ENCODE data around the gene ARRDC4.

Gene ARRDC4

GRCh38 chr15:97955529-97955928, 5.0 kb upstream of the ARRDC4 start:
- TF ChIP-seq TCF12 (IDR thresholded peaks at IDR 0.05; ENCODE audit: low read depth) (no peak), FOXM1 (IDR thresholded peaks at IDR 0.05; ENCODE audit: borderline replicate concordance, low read depth) (no peak), REST (IDR thresholded peaks at IDR 0.05; ENCODE audit: low read depth) (no peak), ZBTB7A (IDR thresholded peaks at IDR 0.05; ENCODE audit: low read depth) (no peak), CEBPB (IDR thresholded peaks at IDR 0.05) (no peak), MAX (IDR thresholded peaks at IDR 0.05) (no peak), USF1 (IDR thresholded peaks at IDR 0.05) (no peak), EP300 (IDR thresholded peaks at IDR 0.05; ENCODE audit: borderline replicate concordance) (no peak), YY1 (IDR thresholded peaks at IDR 0.05; ENCODE audit: low read depth) (no peak), CREB1 (IDR thresholded peaks at IDR 0.05; ENCODE audit: low read depth) (no peak), NFIC (IDR thresholded peaks at IDR 0.05) (no peak), TAF1 (IDR thresholded peaks at IDR 0.05; ENCODE audit: low read depth) (no peak), EGR1 (IDR thresholded peaks at IDR 0.05) (no peak)

- no peak for TF ChIP-seq MAX (IDR thresholded peaks at IDR 0.05)
- TF ChIP-seq TCF12 (IDR thresholded peaks at IDR 0.05; ENCODE audit: low read depth): no peak
- no peak for TF ChIP-seq FOXM1 (IDR thresholded peaks at IDR 0.05; ENCODE audit: borderline replicate concordance, low read depth)
- TF ChIP-seq TAF1 (IDR thresholded peaks at IDR 0.05; ENCODE audit: low read depth): no peak
- no peak for TF ChIP-seq NFIC (IDR thresholded peaks at IDR 0.05)
- TF ChIP-seq ZBTB7A (IDR thresholded peaks at IDR 0.05; ENCODE audit: low read depth): no peak
- TF ChIP-seq TEAD4 (IDR thresholded peaks at IDR 0.05): no peak
- TF ChIP-seq REST (IDR thresholded peaks at IDR 0.05; ENCODE audit: low read depth): no peak
- TF ChIP-seq USF1 (IDR thresholded peaks at IDR 0.05): no peak
- no peak for TF ChIP-seq EP300 (IDR thresholded peaks at IDR 0.05; ENCODE audit: borderline replicate concordance)
- no peak for TF ChIP-seq RAD21 (IDR thresholded peaks at IDR 0.05; ENCODE audit: low read depth)
- TF ChIP-seq CEBPB (IDR thresholded peaks at IDR 0.05): no peak
- no peak for TF ChIP-seq CREB1 (IDR thresholded peaks at IDR 0.05; ENCODE audit: low read depth)
- no peak for TF ChIP-seq EGR1 (IDR thresholded peaks at IDR 0.05)
- no peak for TF ChIP-seq YY1 (IDR thresholded peaks at IDR 0.05; ENCODE audit: low read depth)
Observed at GRCh38 chr15:97959724-97960363, 659 bp upstream of the ARRDC4 start.

- no peak for TF ChIP-seq ZBTB7A (IDR thresholded peaks at IDR 0.05; ENCODE audit: low read depth)
- TF ChIP-seq CREB1 (IDR thresholded peaks at IDR 0.05; ENCODE audit: low read depth): no peak
- TF ChIP-seq TAF1 (IDR thresholded peaks at IDR 0.05; ENCODE audit: low read depth): no peak
- TF ChIP-seq TCF12 (IDR thresholded peaks at IDR 0.05; ENCODE audit: low read depth): no peak
- no peak for TF ChIP-seq RAD21 (IDR thresholded peaks at IDR 0.05; ENCODE audit: low read depth)
- no peak for TF ChIP-seq REST (IDR thresholded peaks at IDR 0.05; ENCODE audit: low read depth)
Observed at GRCh38 chr15:97961067-97961954, 808 bp downstream of the ARRDC4 start.

GRCh38 chr15:97962263-97962662, 1.8 kb downstream of the ARRDC4 start:
- no peak for TF ChIP-seq ZBTB7A (IDR thresholded peaks at IDR 0.05; ENCODE audit: low read depth)
- TF ChIP-seq CEBPB (IDR thresholded peaks at IDR 0.05): no peak
